Gastrocnemius medialis (tissue), 4 donors: ENCODE measurements around the gene TRIO. TPM values are rescaled to one million over a fixed set of nuclear protein-coding genes. Genes with fewer than 3 reads are reported as not detected.

Source experiments
- ATAC-seq, 2 donors: fragments of 150-250 bp; one replicate each; pipeline ENCODE4 v1.9.1; 2016
- DNase-seq, 2 donors: peaks; one replicate each; pipeline ENCODE4 v3.0.0-alpha.2; 2019
- H3K27ac ChIP-seq, 4 donors: fragments of 200-600 bp; sonication (generic); 1 replicate in 1 of 4; 2 replicates in 3 of 4; pipeline ENCODE4 v1.5.1; 2016 to 2018; ENCODE audit warnings: mild to moderate bottlenecking in 2 of 4, moderate library complexity in 1 of 4
- H3K27me3 ChIP-seq, 3 donors: fragments of 200-600 bp; sonication (generic) in 2 of 3; 1 replicate in 1 of 3; 2 replicates in 2 of 3; pipeline versions ENCODE4 v1.5.1 to v1.6.0; 2016 to 2019; ENCODE audit warnings: mild to moderate bottlenecking in 1 of 3, moderate library complexity in 1 of 3
- H3K36me3 ChIP-seq, 2 donors: fragments of 200-600 bp; sonication (generic) in 1 of 2; one replicate each; pipeline ENCODE4 v1.5.1; 2017 to 2018
- H3K4me1 ChIP-seq, 2 donors: fragments of 200-600 bp; sonication (generic) in 1 of 2; one replicate each; pipeline ENCODE4 v1.5.1; 2016 to 2017; ENCODE audit warnings: mild to moderate bottlenecking in 2 of 2
- H3K4me3 ChIP-seq, 4 donors: fragments of 200-600 bp; sonication (generic) in 3 of 4; 1 replicate in 1 of 4; 2 replicates in 3 of 4; pipeline ENCODE4 v1.5.1; 2016 to 2019; ENCODE audit warnings: mild to moderate bottlenecking in 2 of 4
- H3K9me3 ChIP-seq, 3 donors: fragments of 200-600 bp; sonication (generic) in 2 of 3; 1 replicate in 1 of 3; 2 replicates in 2 of 3; pipeline ENCODE4 v1.5.1; 2016 to 2019
- CTCF ChIP-seq, 5 experiments: fragments of 450-650 bp in 3 of 5; fragments of 200-600 bp in 2 of 5; sonication (generic) in 2 of 5; IDR thresholded peaks in 4 of 5; conservative IDR thresholded peaks in 1 of 5; 1 replicate in 4 of 5; 2 replicates in 1 of 5; pipeline ENCODE4 v1.5.1; 2016 to 2019; ENCODE audit warnings: antibody characterized with exemption in 5 of 5, mild to moderate bottlenecking in 3 of 5, moderate library complexity in 3 of 5
- POLR2A ChIP-seq, 2 donors: fragments of 450-650 bp; IDR thresholded peaks; one replicate each; pipeline ENCODE4 v1.6.1; 2017; ENCODE audit warnings: antibody characterized with exemption in 2 of 2, mild to moderate bottlenecking in 2 of 2, moderate library complexity in 2 of 2
- in situ Hi-C, 4 donors: fragments of 200-750 bp; cut with MboI; loops; one replicate each; pipeline versions ENCODE4 v1.15.0 to v1.8.0; 2017; ENCODE audit warnings: low sequenced_read_pairs in 4 of 4
- intact Hi-C: fragments of 100-400 bp; cut with DNase I; formaldehyde crosslinking; loops from one replicate; pipeline ENCODE4 v1.15.1; 2023; ENCODE audit warnings: low total_unique reads
- total RNA-seq, 4 donors: library from RNA; depleted of rRNA; stranded (reverse); fragments of >200 nt; gene quantifications; one replicate each; pipeline versions ENCODE4 v1.1.0 to v1.2.3, GENCODE V29; 2016

Gene TRIO
- total RNA-seq, 4 donors from 2014 or later, result 31.5 to 57.5 (median 50.4) TPM

GRCh38 chr5:14379739-14380497 lies 236.8 kb downstream of the TRIO start:
- intact Hi-C loops, result no loop called here

DNA sequence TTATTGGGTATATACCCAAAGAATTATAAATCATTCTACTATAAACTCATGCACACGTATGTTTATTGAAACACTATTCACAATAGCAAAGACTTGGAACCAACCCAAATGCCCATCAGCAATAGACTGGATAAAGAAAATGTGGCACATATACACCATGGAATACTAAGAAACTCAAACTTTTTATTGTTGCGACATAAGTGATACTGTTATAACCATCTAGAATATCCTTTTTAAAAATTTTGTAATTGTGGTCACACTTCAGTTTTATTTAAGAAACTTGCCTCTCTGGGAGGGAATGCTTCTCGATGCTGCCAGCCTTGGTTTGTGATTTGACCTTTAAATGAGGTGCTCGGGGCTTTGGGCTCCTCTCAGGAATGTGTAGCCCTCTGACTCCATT lies 237.6 kb downstream of the TRIO start:
- in situ Hi-C loops, result loop anchor here in 1 of 4 donors (25.0 kb wide), 1 partner anchor 632 kb away; no protein-coding TSS in a partner anchor
- intact Hi-C loops, result no loop called here
- H3K4me3 ChIP-seq, result no peak overlapping the region
- H3K4me1 ChIP-seq, result no peaks in the 10 kb centered on the region
- H3K9me3 ChIP-seq, result no peaks in the 10 kb centered on the region
- TF ChIP-seq POLR2A (IDR thresholded peaks at IDR 0.05) (no peak), CTCF (IDR thresholded peaks at IDR 0.05 in 4 of 5, conservative IDR thresholded peaks at IDR 0.05 in 1 of 5) (no peak)
- no peaks in the 10 kb centered on the region for H3K27me3 ChIP-seq
- H3K27ac ChIP-seq, result no peak overlapping the region
- H3K36me3 ChIP-seq, result peaks cover 0 to 70% of the 10 kb centered on the region in 2 donors
- ATAC-seq, result no peak
- DNase-seq, result no peak

More at GRCh38 chr5:14379739-14380497, 236.8 kb downstream of the TRIO start:
- DNase-seq (no peak), ATAC-seq (no peak)
- Histone ChIP-seq H3K9me3 (no peaks in the 10 kb centered on the region), H3K4me3 (no peak overlapping the region), H3K27ac (no peak overlapping the region), H3K4me1 (no peaks in the 10 kb centered on the region), H3K27me3 (no peaks in the 10 kb centered on the region), H3K36me3 (peaks cover 0 to 78% of the 10 kb centered on the region in 2 donors)
- in situ Hi-C loops, result loop anchor here in 1 of 4 donors (25.0 kb wide), 1 partner anchor 632 kb away; no protein-coding TSS in a partner anchor
- no peak for TF ChIP-seq POLR2A (IDR thresholded peaks at IDR 0.05)
- no peak for TF ChIP-seq CTCF (IDR thresholded peaks at IDR 0.05 in 4 of 5, conservative IDR thresholded peaks at IDR 0.05 in 1 of 5)

DNA sequence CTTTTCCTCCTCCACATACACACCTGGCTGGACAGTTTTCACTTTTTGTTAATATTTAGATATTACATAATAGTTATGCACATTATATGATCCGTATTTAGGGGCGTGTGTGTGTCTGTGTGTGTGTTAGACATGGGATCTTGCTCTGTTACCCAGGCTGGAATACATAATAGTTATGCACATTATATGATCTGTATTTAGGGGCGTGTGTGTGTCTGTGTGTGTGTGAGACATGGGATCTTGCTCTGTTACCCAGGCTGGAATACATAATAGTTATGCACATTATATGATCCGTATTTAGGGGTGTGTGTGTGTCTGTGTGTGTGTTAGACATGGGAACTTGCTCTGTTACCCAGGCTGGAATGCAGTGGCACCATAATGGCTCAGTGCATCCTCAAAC lies 239.5 kb downstream of the TRIO start:
- TF ChIP-seq POLR2A (IDR thresholded peaks at IDR 0.05), result no peak
- TF ChIP-seq CTCF (IDR thresholded peaks at IDR 0.05 in 4 of 5, conservative IDR thresholded peaks at IDR 0.05 in 1 of 5), result no peak
- Histone ChIP-seq H3K9me3 (no peaks in the 10 kb centered on the region), H3K27ac (no peak overlapping the region), H3K4me3 (no peak overlapping the region), H3K27me3 (no peaks in the 10 kb centered on the region), H3K36me3 (peaks cover 0 to 61% of the 10 kb centered on the region in 2 donors), H3K4me1 (no peaks in the 10 kb centered on the region)
- no peak for DNase-seq
- ATAC-seq, result no peak
- intact Hi-C loops (no loop called here), in situ Hi-C loops (loop anchor here in 1 of 4 donors (25.0 kb wide), 1 partner anchor 630 kb away; no protein-coding TSS in a partner anchor)

- H3K36me3 ChIP-seq, result peaks cover 4 to 61% of the 10 kb centered on the region in 2 donors
- TF ChIP-seq POLR2A (IDR thresholded peaks at IDR 0.05) (no peak), CTCF (IDR thresholded peaks at IDR 0.05 in 4 of 5, conservative IDR thresholded peaks at IDR 0.05 in 1 of 5) (no peak)
- H3K4me1 ChIP-seq, result no peaks in the 10 kb centered on the region
- no peaks in the 10 kb centered on the region for H3K9me3 ChIP-seq
- H3K27me3 ChIP-seq, result no peaks in the 10 kb centered on the region
- in situ Hi-C loops (loop anchor here in 1 of 4 donors (25.0 kb wide), 1 partner anchor 628 kb away; no protein-coding TSS in a partner anchor), intact Hi-C loops (no loop called here)
- no peak overlapping the region for H3K27ac ChIP-seq
- no peak for ATAC-seq
- no peak for DNase-seq
- H3K4me3 ChIP-seq, result no peak overlapping the region
Observed at GRCh38 chr5:14383923-14384322, 240.8 kb downstream of the TRIO start.
